Transverse colon (tissue), 4 donors: ENCODE measurements around the gene CDC42EP3. TPM values are rescaled to one million over a fixed set of nuclear protein-coding genes. Genes with fewer than 3 reads are reported as not detected.

ENCODE experiments used
- DNase-seq: peaks from one replicate; pipeline ENCODE4 v3.0.0-alpha.2; 2019
- H3K27ac ChIP-seq, 4 donors: fragments of 200-600 bp; sonication (generic); 2 replicates each; pipeline ENCODE4 v1.5.1; 2016 to 2018; ENCODE audit warnings: inconsistent platforms in 4 of 4
- H3K27me3 ChIP-seq: fragments of 200-600 bp; sonication (generic); 2 replicates; pipeline ENCODE4 v1.5.1; 2017; ENCODE audit warnings: inconsistent platforms
- H3K36me3 ChIP-seq, 4 donors: fragments of 200-600 bp; sonication (generic); 2 replicates each; pipeline ENCODE4 v1.5.1; 2017 to 2019; ENCODE audit warnings: inconsistent platforms in 4 of 4
- H3K4me1 ChIP-seq, 4 donors: fragments of 200-600 bp; sonication (generic); 2 replicates each; pipeline ENCODE4 v1.5.1; 2017 to 2020; ENCODE audit warnings: inconsistent platforms in 4 of 4
- H3K4me3 ChIP-seq, 4 donors: fragments of 200-600 bp; sonication (generic); 1 replicate in 1 of 4; 2 replicates in 3 of 4; pipeline versions ENCODE4 v1.5.1 to v1.6.1; 2017 to 2019; ENCODE audit warnings: inconsistent platforms in 4 of 4
- H3K9me3 ChIP-seq, 2 donors: fragments of 200-600 bp; sonication (generic); 2 replicates each; pipeline ENCODE4 v1.5.1; 2017 to 2019; ENCODE audit warnings: inconsistent platforms in 2 of 2
- CTCF ChIP-seq, 5 experiments: fragments of 200-600 bp in 3 of 5; fragments of 450-650 bp in 2 of 5; sonication (generic) in 3 of 5; IDR thresholded peaks; 1 replicate in 2 of 5; 2 replicates in 3 of 5; pipeline ENCODE4 v1.5.1; 2016 to 2017; ENCODE audit warnings: antibody characterized with exemption in 5 of 5, inconsistent platforms in 3 of 5, mild to moderate bottlenecking in 2 of 5, moderate library complexity in 1 of 5
- EP300 ChIP-seq: sonication (generic); formaldehyde crosslinking; IDR thresholded peaks from one replicate; pipeline ENCODE4 v1.6.1; 2017; ENCODE audit warnings: antibody characterized with exemption, low read depth
- POLR2A ChIP-seq: fragments of 450-650 bp; IDR thresholded peaks from one replicate; pipeline ENCODE4 v1.6.1; 2016; ENCODE audit warnings: antibody characterized with exemption, mild to moderate bottlenecking, moderate library complexity
- POLR2AphosphoS5 ChIP-seq, 3 donors: sonication (generic); formaldehyde crosslinking; IDR thresholded peaks; one replicate each; pipeline ENCODE4 v1.6.1; 2016; ENCODE audit warnings: antibody characterized with exemption in 3 of 3
- WGBS, 2 donors: methylation state at CpG; one replicate each; pipeline ENCODE4 v1.1.5; 2018; ENCODE audit warnings: low coverage in 1 of 2; 5-methylcytosine and 5-hydroxymethylcytosine counted together
- in situ Hi-C, 4 donors: fragments of 200-750 bp; cut with MboI; loops; one replicate each; pipeline versions ENCODE4 v1.15.0 to v1.15.1; 2017; ENCODE audit warnings: low sequenced_read_pairs in 3 of 4, low pct_ligation_motif_present in 1 of 4, low pct_unique_long_range_greater_than_20kb in 1 of 4
- intact Hi-C: fragments of 100-400 bp; cut with DNase I; formaldehyde crosslinking; loops from one replicate; pipeline ENCODE4 v1.15.1; 2023; ENCODE audit warnings: low total_unique reads
- total RNA-seq, 4 donors: library from RNA; depleted of rRNA; stranded (reverse); fragments of >200 nt; gene quantifications; one replicate each; pipeline ENCODE4 v1.1.0, GENCODE V29; 2016

CDC42EP3 gene
- total RNA-seq, 4 donors from 2014 or later, result 20.6 to 104 (median 31.8) TPM

GRCh38 chr2:37602040-37602439, 69.4 kb downstream of the CDC42EP3 start:
- TF ChIP-seq POLR2AphosphoS5 (IDR thresholded peaks at IDR 0.05) (no peak), POLR2A (no peak), CTCF (IDR thresholded peaks at IDR 0.05) (no peak)
- Histone ChIP-seq H3K36me3 (no peaks in the 10 kb centered on the region), H3K9me3 (no peaks in the 10 kb centered on the region), H3K4me1 (no peaks in the 10 kb centered on the region), H3K27ac (no peak overlapping the region), H3K27me3 (no peaks in the 10 kb centered on the region), H3K4me3 (no peak overlapping the region)
- WGBS, 2 donors, result 83 to 94% methylated on average over 2 of the region's 2 CpGs
- DNase-seq, result no peak
- in situ Hi-C loops, result no loop called here
- intact Hi-C loops, result no loop called here

DNA sequence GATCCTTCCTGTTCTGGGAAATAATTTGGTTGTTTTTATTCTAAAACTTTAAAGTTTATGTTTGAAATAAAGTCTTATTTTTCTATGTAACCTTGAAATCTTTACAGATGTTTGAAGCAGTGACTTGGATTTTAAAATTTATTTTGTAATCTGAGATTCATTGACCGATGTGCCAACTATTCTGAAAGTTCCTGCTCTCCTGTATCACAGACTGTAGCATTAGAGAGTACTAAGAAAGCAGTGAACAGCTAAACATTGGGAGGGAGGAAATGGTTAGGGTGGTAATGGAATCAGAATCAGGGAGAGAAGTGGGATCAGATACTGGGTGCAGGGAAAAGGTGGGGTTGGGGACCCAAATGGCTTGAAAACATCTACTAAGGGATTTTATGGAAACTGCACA, 69.9 kb downstream of the CDC42EP3 start:
- Histone ChIP-seq H3K4me3 (no peak overlapping the region), H3K36me3 (no peaks in the 10 kb centered on the region), H3K9me3 (no peaks in the 10 kb centered on the region), H3K27ac (no peak overlapping the region), H3K4me1 (no peaks in the 10 kb centered on the region), H3K27me3 (no peaks in the 10 kb centered on the region)
- TF ChIP-seq CTCF (IDR thresholded peaks at IDR 0.05) (no peak), POLR2A (no peak), POLR2AphosphoS5 (IDR thresholded peaks at IDR 0.05) (no peak), EP300 (no peak)
- intact Hi-C loops (no loop called here), in situ Hi-C loops (no loop called here)
- no peak for DNase-seq
- 50 to 93% methylated on average over 1 of the region's 1 CpG for WGBS, 2 donors

- TF ChIP-seq CTCF (IDR thresholded peaks at IDR 0.05) (no peak), POLR2AphosphoS5 (IDR thresholded peaks at IDR 0.05) (no peak), POLR2A (no peak), EP300 (no peak)
- Histone ChIP-seq H3K9me3 (no peaks in the 10 kb centered on the region), H3K36me3 (no peaks in the 10 kb centered on the region), H3K27me3 (no peaks in the 10 kb centered on the region), H3K27ac (peak overlapping the region in 1 of 4 donors; percentile 19), H3K4me3 (no peak overlapping the region), H3K4me1 (no peaks in the 10 kb centered on the region)
- WGBS, 2 donors, result 63 to 100% methylated on average over 1 of the region's 1 CpG
- intact Hi-C loops, result no loop called here
- in situ Hi-C loops, result no loop called here
- no peak for DNase-seq
These were observed 70.7 kb downstream of the CDC42EP3 start for GRCh38 chr2:37600735-37601134.

- WGBS, 2 donors, result 80 to 90% methylated on average over 4 to 17 of the region's 17 CpGs
- TF ChIP-seq POLR2AphosphoS5 (IDR thresholded peaks at IDR 0.05) (peak in 1 of 3 donors; percentile 27), CTCF (IDR thresholded peaks at IDR 0.05) (no peak), EP300 (no peak), POLR2A (peak; percentile 42)
- Histone ChIP-seq H3K4me1 (no peaks in the 10 kb centered on the region), H3K4me3 (no peak overlapping the region), H3K27ac (peak overlapping the region in 1 of 4 donors; percentile 19), H3K9me3 (no peaks in the 10 kb centered on the region), H3K27me3 (no peaks in the 10 kb centered on the region), H3K36me3 (no peaks in the 10 kb centered on the region)
- peak; percentile 34 for DNase-seq
- intact Hi-C loops (no loop called here), in situ Hi-C loops (no loop called here)
These were observed 71.5 kb downstream of the CDC42EP3 start for GRCh38 chr2:37599688-37600525.
